ENCODE measurements around the gene HTATIP2.
A peak's percentile ranks its signal among the peaks of the same experiment; 100 is the strongest.
"Not testable (repeated sequence)": the region's sequence is repeated elsewhere in the genome, so short reads cannot be mapped to it uniquely, and the experiment has no call there.

The HTATIP2 gene

GRCh38 chr11:20363500-20364340 is at the start of gene HTATIP2:
Gene HTATIP2 (plus strand): TSS chr11:20363714. CDS start chr11:20364238, 524 bp downstream.
- DNase-seq (ENCODE audit: low read depth in 2 of 2) = peak; percentile 35 to 54

GRCh38 chr11:20315800-20316199 is 47.7 kb upstream of the HTATIP2 start:
- no peak for DNase-seq (ENCODE audit: low read depth in 2 of 2)

GRCh38 chr11:20321177-20321576 is 42.3 kb upstream of the HTATIP2 start:
- DNase-seq (ENCODE audit: low read depth in 2 of 2) = no peak

- DNase-seq (ENCODE audit: low read depth in 2 of 2) = no peak
Measured at GRCh38 chr11:20327377-20327935, 36.1 kb upstream of the HTATIP2 start.

GRCh38 chr11:20336056-20336455 is 27.5 kb upstream of the HTATIP2 start:
- no peak for DNase-seq (ENCODE audit: low read depth in 2 of 2)

- no peak for DNase-seq (ENCODE audit: low read depth in 2 of 2)
Measured at GRCh38 chr11:20337526-20338154, 25.9 kb upstream of the HTATIP2 start.

GRCh38 chr11:20342347-20343141 is 21.0 kb upstream of the HTATIP2 start:
- no peak for DNase-seq (ENCODE audit: low read depth in 2 of 2)

GRCh38 chr11:20351136-20351535 is 12.4 kb upstream of the HTATIP2 start:
- no peak for DNase-seq (ENCODE audit: low read depth in 2 of 2)

- no peak for DNase-seq (ENCODE audit: low read depth in 2 of 2)
Measured at GRCh38 chr11:20351751-20352262, 11.7 kb upstream of the HTATIP2 start.

- DNase-seq (ENCODE audit: low read depth in 2 of 2) = no peak
Measured at GRCh38 chr11:20353829-20354434, 9.6 kb upstream of the HTATIP2 start.

- DNase-seq (ENCODE audit: low read depth in 2 of 2) = peak in 1 of 2 donors; percentile 19
Measured at GRCh38 chr11:20355221-20356219, 8.0 kb upstream of the HTATIP2 start.

GRCh38 chr11:20357150-20357549 is 6.4 kb upstream of the HTATIP2 start:
- no peak for DNase-seq (ENCODE audit: low read depth in 2 of 2)

GRCh38 chr11:20360650-20361049 is 2.9 kb upstream of the HTATIP2 start:
- DNase-seq (ENCODE audit: low read depth in 2 of 2) = no peak

- no peak for DNase-seq (ENCODE audit: low read depth in 2 of 2)
Measured at GRCh38 chr11:20362481-20362880, 1.0 kb upstream of the HTATIP2 start.

- DNase-seq (ENCODE audit: low read depth in 2 of 2) = no peak
Measured at GRCh38 chr11:20363149-20363499, 390 bp upstream of the HTATIP2 start.

GRCh38 chr11:20364341-20364792 is 853 bp downstream of the HTATIP2 start:
- DNase-seq (ENCODE audit: low read depth in 2 of 2) = no peak

- not testable (repeated sequence) for DNase-seq (ENCODE audit: low read depth in 2 of 2)
Measured at GRCh38 chr11:20365465-20365864, 2.0 kb downstream of the HTATIP2 start.

- DNase-seq (ENCODE audit: low read depth in 2 of 2) = peak in 1 of 2 donors; percentile 11
Measured at GRCh38 chr11:20367313-20367948, 3.9 kb downstream of the HTATIP2 start.

- DNase-seq (ENCODE audit: low read depth in 2 of 2) = no peak
Measured at GRCh38 chr11:20368438-20368837, 4.9 kb downstream of the HTATIP2 start.

GRCh38 chr11:20369826-20370225 is 6.3 kb downstream of the HTATIP2 start:
- no peak for DNase-seq (ENCODE audit: low read depth in 2 of 2)
